H4 (cell line): Measurements from ENCODE around the gene ATP2C1. TPM values are rescaled to one million over a fixed set of nuclear protein-coding genes. Genes with fewer than 3 reads are reported as not detected.
A peak's percentile ranks its signal among the peaks of the same experiment; 100 is the strongest.
"Not testable (repeated sequence)": the region's sequence is repeated elsewhere in the genome, so short reads cannot be mapped to it uniquely, and the experiment has no call there.

ENCODE experiments used
- DNase-seq: peaks from one replicate; pipeline ENCODE4 v3.0.0-alpha.2; 2015; ENCODE audit warnings: low spot score
- total RNA-seq: library from RNA; depleted of rRNA; stranded (reverse); fragments of >200 nt; shearing (Covaris generic); gene quantifications from 2 replicates; pipeline ENCODE4 v1.2.3, GENCODE V29; 2014; rRNA removed

The ATP2C1 gene, protein sequence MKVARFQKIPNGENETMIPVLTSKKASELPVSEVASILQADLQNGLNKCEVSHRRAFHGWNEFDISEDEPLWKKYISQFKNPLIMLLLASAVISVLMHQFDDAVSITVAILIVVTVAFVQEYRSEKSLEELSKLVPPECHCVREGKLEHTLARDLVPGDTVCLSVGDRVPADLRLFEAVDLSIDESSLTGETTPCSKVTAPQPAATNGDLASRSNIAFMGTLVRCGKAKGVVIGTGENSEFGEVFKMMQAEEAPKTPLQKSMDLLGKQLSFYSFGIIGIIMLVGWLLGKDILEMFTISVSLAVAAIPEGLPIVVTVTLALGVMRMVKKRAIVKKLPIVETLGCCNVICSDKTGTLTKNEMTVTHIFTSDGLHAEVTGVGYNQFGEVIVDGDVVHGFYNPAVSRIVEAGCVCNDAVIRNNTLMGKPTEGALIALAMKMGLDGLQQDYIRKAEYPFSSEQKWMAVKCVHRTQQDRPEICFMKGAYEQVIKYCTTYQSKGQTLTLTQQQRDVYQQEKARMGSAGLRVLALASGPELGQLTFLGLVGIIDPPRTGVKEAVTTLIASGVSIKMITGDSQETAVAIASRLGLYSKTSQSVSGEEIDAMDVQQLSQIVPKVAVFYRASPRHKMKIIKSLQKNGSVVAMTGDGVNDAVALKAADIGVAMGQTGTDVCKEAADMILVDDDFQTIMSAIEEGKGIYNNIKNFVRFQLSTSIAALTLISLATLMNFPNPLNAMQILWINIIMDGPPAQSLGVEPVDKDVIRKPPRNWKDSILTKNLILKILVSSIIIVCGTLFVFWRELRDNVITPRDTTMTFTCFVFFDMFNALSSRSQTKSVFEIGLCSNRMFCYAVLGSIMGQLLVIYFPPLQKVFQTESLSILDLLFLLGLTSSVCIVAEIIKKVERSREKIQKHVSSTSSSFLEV
- 81.8 and 113 TPM in 2 replicates for total RNA-seq

DNA sequence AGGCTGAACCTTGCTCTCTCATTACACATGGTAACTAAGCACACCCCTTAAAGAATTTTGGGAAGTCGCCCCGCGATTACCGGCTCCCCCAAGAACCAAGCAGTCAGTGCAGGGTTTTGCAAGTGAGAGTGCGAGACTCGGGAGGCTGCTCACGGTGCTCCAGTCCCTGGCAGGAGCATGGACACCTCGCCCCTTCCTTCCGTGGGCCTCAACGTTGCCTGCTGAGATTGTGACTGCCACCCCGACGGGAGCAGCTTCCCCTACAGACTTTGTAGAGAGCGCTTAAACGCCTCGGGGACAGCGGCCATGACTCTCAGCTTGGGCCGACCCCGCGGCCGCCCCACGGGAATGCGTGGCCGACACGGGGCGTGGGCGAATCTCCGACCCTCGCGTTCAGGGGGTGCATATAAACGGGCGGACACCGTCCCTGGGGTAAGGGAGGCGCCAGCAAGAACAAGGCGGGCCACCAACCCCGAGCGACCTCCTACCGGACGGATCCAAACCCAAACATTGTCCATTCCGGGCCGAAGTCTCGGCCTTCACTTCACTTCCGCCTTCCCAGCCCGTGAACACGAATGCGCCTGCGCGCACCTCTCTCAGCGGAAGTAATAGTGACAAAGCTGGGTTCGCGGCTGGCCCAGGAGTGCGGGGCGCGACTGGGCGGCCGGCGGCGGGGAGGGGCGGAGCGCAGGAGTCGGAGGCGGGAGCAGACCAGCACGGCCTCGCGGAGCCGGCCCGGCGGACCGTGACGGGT is at the start of gene ATP2C1:
Gene ATP2C1, plus strand, starts transcription at position 709 of the 754 bp plus-strand sequence. CDS start 686 bp downstream, outside the sequence.
- DNase-seq: peak; percentile 97

DNA sequence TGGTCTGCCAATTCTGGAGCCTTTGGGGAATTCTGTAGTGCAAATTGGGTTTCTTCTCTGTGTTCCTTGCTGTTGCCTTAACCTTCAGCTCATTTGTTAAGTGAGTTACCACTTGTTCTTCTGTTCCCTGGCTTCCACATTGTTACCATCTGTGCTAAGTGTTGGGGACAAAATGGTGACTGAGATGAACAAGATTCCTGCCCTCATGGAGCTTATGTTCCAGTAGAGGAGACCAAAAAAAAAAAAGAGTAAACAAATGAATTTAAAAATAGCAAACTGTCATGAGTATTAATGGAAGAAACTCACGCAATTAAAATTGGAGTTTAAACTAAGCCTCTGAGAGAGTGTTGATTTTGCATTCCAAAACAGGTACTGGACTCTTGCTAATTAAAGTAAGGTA is 49.4 kb upstream of the ATP2C1 start:
- DNase-seq: no peak

DNA sequence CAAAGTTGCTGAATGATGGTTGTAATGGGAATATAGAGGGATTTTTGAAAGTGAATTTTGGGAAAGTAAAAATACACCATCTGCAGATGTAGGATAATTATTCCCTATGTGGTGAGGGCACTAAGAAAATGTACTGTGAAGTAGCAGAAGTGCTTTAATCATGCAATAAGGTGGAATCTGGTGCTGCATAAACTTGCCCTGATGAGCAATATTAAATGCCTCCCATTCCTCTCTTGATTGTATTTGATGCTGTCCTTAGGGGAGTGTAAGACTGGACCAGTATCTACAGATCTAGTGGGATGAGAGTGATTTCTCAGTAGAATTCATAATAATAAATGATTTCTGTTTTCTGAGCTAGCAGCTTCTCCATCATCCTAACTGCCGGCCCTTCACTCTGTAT is 47.7 kb upstream of the ATP2C1 start:
- DNase-seq: no peak

DNA sequence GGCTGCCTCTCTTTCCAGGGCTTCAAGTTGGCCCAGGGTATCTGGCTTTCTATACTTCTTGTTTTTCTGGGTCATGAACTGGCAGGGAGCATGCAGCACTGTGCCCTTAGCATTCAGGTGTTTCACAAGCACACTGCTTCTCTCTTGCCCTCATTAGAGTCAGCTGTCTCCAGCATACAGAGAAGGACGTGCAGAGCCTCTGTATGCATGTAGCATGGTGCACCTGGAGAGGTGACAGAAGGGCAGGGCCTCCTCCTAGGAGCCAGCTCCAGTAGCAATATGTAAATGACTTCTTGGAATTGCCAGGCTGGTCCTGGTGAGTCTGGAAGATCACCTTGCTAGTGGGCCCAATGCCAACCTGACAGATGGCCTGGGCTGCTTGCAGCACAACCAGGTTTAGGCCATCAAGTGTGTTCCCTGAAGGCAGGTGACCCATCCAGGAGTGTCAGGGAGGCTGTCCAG is 44.8 kb upstream of the ATP2C1 start:
- DNase-seq: peak; percentile 25

DNA sequence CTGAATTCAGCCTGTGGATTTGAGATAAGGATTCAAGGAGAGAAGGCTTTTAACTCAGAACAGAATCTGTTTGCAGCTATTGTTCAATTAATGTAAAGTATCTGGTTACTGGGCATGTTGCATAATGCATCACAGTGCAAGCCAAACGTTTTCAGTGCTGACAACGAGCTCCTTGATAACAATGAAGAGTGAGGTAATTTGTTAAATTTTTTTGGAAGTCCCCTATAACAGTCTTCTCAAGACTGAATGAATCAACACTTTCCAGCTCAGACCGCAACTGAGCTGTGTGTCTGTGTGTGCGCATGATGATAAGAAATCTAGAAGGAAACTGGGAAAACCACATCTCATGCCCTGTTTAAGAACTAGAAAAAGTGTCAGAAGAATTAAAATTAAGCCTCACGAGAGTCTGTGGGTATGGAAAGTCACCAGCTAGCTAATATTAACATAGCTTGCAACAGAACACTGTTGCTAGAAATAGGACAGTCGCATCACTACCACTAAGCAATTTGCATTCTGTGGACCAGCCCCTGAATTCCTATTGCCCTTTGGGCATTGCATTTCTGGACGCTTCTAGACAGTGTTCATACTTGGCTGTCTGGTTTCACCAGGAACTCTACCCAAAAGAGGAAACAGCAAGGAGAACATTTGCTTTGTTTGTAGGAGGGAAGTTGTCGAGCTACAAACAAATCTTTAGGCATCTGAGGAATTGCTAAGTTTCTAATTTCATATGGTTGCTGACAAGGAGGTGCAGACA is 43.7 kb upstream of the ATP2C1 start:
- DNase-seq: peak; percentile 93

DNA sequence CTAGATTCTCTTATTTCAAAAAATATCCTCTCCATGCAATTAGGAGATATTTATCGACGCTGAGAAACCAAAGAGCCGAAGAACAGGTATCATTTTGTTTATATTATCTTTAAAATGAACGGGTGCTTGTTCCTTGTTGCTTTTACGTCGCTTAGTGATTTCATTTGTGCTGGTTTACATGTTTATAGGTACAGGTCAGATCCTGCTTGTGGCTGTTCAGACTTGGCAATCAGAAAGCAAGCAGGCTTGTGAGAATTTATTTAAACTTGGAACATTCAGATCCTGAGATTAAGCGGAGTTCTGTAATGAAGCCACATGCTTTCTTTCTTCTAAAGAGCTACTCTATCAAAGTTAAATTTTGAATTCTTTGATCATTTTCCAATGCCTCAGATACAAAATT is 43.0 kb upstream of the ATP2C1 start:
- DNase-seq: peak; percentile 51

DNA sequence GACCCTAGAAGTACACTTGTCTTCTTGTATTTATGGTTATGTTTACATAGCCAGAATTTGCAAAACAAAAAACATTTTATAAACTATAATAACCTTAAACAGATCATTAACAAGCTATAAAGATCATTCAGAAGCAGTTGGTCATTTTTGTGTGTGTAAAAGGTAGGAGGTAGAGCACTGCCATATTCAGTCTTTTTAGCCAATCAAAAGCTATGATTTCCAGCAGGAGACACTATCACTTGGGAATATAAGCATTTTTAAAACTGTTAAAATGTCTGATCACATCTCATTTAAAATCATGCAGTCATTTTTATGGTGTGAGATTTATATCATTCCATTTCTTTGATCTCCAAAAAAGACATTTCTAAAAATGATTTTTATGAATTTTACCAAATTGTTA is 42.6 kb upstream of the ATP2C1 start:
- no peak for DNase-seq

DNA sequence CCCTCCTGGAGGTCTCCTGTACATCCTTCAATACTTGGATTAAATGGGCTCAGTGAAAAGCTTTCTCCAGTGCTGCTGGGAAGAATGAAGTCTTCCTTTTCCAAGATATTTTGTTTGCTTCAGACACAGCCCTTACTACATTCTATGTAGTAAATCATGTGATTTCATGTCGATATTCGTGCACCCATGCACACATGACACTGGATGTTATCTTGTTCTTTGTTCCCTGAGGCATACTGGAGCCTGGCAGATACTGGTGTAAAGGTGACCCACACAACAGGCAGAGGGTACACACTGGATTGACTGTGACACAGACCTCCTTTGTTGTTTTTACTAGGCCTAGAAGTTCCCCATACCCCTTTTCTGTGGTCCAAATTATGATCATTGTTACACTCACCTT is 40.3 kb upstream of the ATP2C1 start:
- no peak for DNase-seq

DNA sequence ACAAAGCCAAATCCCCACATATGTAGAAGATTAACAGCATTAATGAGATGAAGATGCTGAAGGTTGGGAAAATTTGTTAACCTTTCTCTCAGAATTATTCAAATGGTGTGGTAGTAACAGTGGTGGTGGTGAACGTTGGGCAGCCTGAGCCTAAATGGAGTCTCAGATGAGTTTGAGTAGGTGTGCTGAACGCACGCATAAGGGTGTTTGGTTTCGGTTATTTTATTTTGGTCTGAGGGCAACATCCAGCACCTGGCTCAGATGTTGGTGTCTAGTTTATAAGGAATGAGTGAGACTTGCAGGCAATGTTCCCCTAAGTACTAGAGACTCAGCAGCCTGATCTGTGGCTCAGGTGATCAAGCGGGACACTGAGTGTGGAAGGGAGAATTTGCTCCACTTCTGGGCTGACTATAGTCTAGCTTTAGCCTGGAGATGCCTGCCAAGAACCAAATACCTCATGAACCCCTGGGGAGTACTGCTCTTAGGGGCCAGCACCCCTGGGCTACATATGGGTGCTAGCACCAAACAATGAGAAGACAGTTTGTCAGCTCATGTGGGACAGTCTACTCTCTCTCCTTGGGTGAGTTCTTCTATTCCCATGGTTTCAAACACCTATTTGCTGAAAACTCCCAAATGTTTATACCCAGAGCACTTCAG is 39.5 kb upstream of the ATP2C1 start:
- DNase-seq: no peak

DNA sequence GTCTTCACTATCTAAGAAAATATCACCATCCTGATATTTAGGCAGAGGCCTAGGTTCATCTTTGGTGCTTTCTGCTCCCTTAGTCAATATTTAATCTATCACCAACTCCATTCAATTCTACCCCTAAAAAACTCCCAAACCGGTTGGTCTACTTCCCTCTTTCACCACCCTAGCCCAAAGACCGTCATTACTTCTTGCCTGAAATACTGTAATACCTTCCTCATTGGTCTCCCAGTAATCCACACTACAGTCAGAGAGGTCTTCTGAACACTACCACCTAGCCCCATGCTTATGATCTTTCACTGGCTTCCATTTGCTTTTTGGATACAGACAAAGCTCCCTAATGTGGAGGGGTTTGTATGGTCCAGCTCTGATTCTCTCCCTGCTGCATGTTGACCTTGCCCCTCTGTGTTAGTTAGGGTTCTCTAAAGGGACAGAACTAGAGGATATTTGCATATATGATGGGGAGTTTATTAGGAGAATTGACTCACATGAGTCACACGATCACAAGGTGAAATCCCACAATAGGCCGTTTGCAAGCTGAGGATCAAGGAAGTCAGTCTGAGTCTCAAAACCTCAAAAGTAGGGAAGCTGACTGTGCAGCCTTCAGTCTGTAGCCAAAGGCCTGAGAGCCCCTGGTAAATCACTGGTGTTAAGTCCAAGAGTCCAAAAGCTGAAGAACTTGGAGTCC is 36.4 kb upstream of the ATP2C1 start:
- DNase-seq: no peak

DNA sequence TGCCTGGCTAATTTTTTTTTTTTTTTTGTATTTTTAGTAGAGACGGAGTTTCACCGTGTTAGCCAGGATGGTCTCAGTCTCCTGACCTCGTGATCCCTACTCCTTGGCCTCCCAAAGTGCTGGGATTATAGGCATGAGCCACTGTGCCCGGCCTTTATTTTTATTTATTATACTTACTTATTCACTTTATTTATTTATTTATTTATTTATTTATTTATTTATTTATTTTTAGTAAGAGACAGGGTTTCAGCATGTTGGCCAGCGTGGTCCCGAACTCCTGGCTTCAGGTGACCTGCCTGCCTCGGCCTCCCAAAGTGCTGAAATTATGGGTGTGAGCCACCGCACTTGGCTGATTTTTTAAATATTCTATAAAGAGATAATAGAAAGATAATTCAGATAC is 31.8 kb upstream of the ATP2C1 start:
- not testable (repeated sequence) for DNase-seq

DNA sequence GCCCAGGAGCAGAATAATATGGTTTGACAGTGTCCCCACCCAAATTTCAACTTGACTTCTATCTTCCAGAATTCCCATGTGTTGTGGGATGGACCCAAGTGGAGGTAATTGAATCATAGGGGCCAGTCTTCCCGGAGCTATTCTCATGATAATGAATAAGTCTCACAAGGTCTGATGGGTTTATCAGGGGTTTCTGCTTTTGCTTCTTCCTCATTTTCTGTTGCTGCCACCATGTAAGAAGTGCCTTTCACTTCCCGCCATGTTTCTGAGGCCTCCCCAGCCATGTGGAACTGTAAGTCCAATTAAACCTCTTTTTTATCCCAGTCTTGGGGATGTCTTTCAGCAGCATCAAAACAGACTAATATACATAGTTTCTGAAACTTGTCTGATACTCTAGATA is 28.4 kb upstream of the ATP2C1 start:
- DNase-seq: no peak

DNA sequence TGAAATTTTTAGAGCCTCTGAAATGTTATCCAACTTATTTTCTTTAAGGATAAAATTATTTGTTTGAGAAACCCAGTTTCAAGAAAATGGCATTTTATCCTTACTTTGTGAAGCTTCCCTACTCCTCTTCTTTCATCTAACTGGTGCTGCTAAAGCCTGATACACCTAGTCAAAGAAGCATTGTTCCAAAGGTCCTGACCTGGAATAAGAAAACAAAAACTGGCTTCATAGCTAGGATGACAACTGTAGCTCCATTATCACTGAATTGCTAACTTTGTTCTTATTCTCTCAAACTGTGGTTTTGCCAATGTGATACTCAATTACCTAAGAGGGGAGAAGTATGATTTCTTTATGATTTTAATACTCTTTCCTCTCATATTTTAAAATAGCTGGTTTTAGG is 27.6 kb upstream of the ATP2C1 start:
- no peak for DNase-seq

DNA sequence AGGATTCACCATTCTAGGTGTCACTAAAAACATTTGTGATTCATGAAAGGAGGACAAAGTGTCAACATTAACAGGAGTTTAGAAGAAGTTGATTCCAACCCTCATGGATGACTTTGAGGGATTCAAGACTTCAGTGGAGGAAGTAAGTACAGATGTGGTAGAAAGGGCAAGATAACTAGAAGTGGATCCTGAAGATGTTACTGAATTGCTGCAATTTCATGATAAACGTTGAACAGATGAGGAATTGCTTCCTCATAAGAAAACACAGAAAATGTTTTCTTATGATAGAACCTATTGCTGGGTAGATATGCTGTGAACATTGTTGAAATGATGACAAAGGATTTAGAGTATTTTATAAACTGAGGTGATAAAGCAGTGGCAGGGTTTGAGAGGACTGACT is 23.5 kb upstream of the ATP2C1 start:
- no peak for DNase-seq

DNA sequence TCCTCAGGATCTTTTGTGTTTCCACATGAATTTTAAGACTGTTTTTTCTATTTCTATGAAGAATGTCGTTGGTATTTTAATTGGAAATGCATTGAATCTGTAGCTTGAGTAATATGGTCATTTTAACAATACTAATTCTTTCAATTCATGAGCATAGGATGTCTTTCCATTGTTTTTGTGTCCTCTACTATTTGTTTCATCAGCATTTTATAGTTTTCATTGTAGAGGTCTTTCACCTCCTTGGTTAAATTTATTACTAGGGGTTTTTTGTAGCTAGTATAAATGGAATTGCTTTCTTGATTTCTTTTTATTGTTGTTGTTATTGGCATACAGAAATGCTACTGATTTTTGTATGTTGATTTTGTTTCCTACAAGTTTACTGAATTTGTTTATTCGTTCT is 17.3 kb upstream of the ATP2C1 start:
- no peak for DNase-seq

DNA sequence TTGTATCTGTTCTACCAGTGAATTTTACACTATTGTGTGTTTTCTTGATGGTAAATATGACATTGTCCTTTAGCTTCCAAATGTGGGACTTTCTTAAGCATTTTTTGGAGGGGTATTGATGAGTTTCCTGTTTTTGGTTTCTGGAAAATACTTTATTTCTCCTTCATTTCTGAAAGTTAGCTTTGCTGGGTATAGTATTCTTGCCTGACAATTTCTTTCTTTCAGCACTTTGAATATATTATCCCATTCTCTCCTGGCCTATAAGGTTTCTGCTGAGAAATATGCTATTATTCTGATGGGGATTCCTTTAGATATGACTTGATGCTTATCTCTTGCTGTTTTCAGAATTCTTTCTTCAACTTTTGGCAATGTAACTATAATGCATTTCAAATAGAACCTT is 15.4 kb upstream of the ATP2C1 start:
- no peak for DNase-seq

DNA sequence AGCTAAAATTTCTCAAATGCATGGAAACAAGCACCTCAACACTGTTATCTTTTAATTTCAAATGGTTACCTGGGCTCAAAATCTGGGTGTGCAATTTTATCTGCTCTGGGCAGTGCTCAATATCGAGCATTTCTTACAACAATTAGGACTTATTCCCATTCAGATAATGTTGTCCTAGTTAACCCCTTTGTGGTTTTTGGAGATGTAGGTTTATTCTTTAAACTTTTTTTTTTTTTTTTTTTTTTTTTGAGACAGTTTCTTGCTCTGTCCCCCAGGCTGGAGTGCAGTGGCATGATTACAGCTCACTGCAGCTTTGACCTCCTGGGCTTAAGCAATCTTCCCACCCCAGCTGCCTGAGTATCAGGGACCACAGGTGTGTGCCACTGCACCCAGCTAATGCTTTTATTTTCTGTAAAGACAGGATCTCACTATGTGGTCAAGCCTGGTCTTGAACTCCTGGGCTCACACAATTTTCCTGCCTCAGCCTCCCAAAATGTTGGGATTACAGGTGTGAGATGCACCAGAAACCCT is 4.4 kb upstream of the ATP2C1 start:
- DNase-seq: no peak

DNA sequence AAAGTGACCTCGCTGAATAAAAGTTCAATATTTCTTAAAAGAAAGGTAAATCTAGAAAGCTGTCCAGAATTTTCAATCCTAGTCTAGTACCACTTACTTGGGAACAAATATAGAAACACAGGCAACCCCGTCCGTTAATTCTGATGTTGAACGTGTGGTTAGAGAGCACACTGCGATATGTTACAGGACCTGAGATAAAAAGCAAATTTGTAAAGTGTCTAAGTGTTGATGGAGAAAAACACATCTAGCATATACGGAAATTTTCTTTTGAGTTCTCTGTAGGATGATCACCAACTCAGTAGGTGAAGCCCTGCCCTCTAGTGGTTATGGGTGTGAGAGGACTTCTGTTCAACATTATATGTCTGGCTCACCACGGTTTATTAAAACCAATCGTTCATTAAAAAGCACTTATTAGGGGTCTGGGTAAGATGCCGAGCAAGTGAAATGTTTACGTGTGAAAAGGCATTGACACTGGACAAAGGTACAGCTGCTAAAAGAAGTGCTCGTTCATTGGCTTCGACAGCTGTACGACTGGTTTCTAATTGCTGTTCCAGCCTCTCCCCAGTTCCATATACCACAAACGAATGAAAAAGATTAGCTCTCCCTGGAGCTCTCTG is 1.0 kb upstream of the ATP2C1 start:
- peak; percentile 87 for DNase-seq
